CD1c-positive myeloid dendritic cell (primary cell): ENCODE results near the gene GAREM1.
"Not testable (repeated sequence)": the region's sequence is repeated elsewhere in the genome, so short reads cannot be mapped to it uniquely, and the experiment has no call there.

ENCODE experiments used
- DNase-seq: peaks from one replicate; pipeline ENCODE4 v3.0.0-alpha.2; 2016; ENCODE audit errors: extremely low spot score

Gene GAREM1

GRCh38 chr18:32258148-32258547 lies 212.5 kb downstream of the GAREM1 start:
- no peak for DNase-seq

DNA sequence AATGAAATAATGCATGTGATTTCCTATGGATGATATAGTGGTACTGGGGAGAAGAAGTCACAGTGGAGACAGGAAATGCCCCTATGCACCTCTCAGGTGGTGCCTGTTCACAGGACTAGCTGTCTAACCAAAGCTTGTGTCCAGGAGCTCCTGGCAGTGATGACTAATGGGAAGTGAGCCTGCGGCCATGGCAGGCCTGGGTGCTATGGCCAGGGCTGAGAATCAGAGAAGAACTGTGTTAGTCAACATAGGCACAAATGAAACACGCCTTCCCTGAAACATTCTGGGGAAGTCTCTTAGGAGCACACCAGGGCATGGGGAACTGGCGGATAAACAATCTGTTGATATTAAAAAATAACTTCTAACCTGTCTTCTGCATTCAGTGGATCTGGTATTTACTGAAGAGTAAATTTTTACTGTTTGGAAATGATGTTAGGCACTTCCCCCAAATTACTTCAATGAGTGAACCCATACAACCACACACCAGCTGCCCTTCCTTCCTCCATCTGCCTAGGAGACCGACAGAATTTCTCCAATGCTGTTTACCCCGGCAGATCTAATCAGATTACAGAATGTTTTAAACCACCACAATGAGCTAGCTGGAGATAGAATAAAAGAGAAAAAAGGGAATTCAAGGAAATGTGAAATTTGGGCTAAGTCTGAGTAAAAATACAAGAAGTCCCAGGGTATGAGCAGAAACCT lies 213.4 kb downstream of the GAREM1 start:
- DNase-seq = peak; percentile 76

GRCh38 chr18:32255570-32255969 lies 215.1 kb downstream of the GAREM1 start:
- DNase-seq = no peak

DNA sequence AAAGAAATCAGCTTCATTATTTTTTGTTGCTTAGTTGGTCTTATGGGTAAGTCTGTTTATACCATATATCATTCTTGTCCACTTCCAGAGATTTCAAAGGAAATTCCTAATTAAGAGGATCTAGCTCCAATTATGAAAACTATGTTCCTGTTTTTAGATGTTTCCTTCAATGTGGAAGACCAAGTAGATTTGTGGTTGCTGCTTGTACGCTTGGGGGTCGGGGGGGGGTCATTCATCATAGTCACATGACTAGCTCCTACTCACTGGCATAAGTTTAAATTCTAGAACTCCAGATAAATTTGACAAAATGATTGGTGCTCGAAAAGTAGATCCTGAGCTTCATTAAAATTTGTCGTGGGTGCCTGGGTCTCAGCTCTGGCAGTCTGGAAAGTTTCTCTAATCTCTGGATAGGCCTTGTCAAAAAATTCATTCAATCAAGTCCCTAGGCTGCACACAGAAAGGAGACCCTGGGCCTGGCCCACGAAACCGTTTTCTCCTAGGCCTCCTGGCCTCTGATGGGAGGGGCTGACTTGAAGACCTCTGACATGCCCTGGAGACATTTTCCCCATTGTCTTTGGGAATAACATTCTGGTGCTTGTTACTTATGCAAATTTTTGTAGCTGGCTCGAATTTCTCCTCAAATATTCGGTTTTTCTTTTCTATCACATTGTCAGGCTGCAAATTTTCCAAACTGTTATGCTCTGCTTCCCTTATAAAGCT lies 218.4 kb downstream of the GAREM1 start:
- DNase-seq = peak; percentile 33

GRCh38 chr18:32251466-32251865 lies 219.2 kb downstream of the GAREM1 start:
- DNase-seq = no peak

DNA sequence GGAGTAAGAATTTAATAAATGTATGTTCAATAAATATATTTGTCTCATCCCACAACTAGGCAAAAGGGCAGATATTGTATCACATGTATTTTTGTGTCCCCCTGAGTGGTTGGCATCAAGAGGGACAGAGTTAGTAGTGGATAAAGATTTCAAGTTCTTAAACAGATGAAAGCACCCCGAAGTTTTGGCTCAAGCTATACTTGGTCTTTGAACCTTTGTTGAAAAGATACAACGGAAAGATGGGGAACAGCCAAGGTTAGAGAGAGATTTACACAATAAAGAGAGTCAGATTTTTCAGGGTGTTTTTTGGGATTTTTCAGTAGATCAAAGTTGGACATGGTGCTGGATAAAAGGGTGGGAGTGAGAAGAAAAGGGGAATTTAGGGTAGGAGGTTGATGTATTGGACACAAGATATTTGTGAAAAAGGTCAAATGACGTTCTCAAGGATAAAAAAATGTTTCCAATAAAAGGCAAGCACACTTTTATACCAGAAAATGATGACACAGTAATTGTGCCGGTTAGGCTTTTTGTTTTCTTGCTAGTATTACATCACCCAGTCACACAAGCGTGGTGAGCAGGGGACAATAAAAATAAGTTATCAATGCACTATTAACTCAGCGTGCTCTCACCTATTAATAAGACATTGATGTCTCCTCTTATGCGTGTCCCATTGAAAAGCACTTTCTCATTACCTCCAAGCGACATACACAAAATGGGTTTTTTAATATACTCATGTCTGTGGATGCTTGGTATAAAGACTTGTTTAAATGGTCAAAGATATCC lies 221.3 kb downstream of the GAREM1 start:
- DNase-seq = no peak

DNA sequence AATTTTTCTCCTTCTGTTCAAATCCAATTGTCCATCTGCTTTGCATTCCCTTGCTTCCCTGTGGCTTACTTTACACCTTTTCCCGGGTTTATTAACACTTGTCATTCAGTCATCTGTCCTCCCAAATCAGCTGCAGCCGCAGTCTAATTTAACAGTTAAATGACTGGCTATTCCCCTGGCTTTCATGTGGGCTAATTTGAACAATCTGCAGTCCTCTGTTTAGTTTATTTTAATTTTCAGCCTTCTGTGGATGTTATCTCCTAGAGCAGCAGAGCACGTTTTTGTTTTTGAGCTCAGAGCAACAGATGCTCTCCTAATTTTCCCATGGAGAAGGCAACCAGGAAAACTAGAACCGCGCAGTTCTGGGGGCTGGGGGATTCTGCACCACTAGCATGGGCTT lies 225.8 kb downstream of the GAREM1 start:
- DNase-seq = no peak

GRCh38 chr18:32243358-32243757 lies 227.3 kb downstream of the GAREM1 start:
- DNase-seq = no peak

DNA sequence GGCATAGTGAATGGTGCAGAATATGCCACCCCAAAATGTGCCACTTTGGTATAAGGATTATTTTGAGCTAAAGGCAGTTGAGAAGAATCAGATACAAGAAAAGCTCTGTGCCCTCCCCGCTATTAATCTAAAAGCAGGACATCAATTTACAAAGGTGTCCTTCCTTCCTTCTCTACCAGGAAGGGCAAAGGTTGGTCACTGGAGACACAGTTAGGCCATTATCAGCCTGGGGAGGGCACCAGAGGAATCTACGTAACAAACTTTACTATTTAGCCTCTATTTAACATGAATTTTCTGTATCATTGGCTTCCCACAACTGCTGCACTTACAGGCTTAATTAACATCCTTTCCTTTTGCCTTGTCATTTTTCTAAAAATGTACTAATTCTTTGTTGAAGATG lies 228.3 kb downstream of the GAREM1 start:
- no peak for DNase-seq

- no peak for DNase-seq
Measured at GRCh38 chr18:32238635-32239268, 231.9 kb downstream of the GAREM1 start.

DNA sequence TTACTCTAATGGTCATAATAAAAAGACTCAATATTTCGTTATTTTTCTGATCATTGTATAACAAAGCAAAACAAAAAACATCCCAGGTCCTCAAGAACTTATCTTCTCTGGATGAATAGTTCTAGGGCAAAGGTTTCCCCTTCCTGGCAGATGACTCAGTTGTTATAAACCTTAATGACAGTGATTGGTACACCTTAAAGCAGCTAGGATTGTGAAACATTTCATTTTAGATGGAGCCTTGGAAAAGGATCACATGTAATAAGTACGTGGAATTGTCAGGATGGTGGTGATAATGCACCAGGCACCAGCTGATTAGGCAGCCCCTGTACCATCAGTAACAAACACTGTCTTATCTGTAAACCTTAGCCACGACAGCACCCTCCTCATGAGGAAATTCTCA lies 233.6 kb downstream of the GAREM1 start:
- DNase-seq = no peak

GRCh38 chr18:32233348-32233747 lies 237.3 kb downstream of the GAREM1 start:
- not testable (repeated sequence) for DNase-seq

DNA sequence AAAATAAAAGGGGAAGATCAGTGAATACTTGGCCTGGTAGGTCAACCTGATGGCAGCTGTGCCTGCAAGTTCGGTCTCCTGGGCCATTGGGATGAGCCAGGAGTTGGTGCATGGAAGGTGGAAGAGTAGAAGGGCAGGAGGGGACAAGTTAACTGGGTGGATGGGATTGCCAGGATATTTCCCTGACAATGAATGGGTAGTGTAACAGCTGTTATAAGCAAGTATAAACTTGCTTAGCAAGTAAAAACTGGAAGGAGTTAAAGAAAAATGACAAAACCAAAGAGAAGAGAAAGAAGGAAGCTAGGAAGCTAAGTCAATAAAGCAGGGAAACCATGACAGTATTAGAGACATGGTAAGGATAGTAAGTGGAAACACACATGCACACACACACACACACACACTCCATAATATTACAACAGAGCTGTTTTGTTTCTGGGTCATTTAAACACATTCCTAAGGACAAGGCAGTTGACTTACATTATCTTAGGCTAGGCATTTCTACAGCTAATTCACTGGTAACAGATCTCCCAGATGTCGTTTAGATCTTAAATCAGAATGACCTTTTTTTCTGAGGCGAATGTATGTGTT lies 251.2 kb downstream of the GAREM1 start:
- DNase-seq = no peak

DNA sequence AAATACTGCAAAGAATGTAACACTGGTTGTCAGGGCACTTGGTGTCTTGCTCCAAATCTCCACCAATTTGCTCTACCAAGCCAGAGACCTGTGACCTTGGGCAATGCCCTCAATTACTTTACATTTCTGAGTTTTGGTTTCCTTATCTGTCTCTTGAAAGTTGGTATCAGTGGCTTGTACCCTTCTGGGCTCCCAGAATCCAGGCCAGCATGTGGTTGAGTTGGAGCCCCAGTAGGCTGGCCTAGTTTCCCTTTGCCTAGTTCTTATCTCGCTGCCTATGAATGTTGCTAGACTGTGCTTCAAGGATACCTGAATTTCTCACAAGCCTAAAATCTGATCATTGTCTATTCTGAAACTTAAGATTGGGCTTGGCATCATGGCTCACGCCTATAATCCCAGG lies 254.3 kb downstream of the GAREM1 start:
- no peak for DNase-seq

DNA sequence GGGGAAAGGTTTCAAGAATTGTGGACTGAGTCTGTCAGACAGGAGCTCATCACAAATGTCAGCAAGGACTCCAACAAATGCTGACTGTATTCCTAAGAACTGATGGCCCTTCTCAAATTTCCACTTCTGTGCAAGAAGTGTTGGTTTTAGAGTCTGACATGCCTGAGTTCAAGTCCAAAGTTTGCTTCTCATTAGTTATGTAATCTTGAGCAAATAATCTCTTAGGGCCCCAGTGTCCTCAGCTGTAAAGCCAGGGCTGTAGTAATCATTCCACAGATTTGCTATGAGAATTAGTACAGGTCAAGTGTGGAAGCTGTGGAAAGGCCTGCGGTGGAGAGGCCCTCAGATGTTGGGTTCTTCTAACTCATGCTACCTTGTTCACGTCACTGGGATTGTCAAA lies 257.0 kb downstream of the GAREM1 start:
- no peak for DNase-seq
